HG03175 (cell line): ENCODE data around the gene UTF1.

ENCODE experiments used
- ATAC-seq: cut with Tn5 transposase; IDR thresholded peaks from one replicate; pipeline ENCODE4 v1.9.1; 2021; ENCODE audit warnings: mild to moderate bottlenecking, moderate library complexity; ENCODE audit not compliant: unreplicated experiment

Gene UTF1

DNA sequence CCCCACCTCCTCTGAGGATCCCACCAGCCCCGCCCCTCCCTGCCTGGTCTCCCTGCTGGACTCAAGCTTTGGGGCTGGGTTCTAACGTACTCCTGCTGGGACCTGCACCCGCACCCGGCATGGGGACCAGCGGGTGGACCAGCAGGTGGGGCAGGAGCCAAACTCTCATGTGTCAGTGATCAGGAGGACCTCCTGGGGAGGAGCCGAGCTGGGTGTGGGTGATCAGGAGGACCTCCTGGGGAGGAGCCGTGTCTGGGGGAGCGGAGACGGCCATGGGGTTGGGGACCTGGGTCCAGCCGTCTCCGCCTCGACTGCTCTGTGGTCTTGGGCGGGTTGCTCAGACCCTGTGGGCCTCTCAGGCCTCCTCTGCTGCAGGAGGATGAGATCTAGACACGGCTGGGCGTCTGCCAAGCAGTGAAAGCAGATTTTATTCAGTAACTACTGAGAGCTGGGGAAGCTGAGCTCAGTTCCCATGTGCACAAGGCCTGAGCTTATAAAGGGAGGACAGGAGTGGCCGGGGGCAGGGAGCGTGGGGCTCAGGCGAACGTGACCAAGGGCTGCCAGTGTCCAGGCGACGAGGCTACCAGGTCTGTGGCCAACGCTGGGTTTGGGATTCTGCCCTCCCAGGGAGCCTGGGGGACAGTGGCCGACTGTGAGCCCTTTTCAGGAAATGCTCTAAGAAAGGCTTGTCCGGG lies 33.6 kb upstream of the UTF1 start:
- ATAC-seq, result no peak

GRCh38 chr10:133196936-133197758 lies 32.9 kb upstream of the UTF1 start:
- ATAC-seq, result no peak

DNA sequence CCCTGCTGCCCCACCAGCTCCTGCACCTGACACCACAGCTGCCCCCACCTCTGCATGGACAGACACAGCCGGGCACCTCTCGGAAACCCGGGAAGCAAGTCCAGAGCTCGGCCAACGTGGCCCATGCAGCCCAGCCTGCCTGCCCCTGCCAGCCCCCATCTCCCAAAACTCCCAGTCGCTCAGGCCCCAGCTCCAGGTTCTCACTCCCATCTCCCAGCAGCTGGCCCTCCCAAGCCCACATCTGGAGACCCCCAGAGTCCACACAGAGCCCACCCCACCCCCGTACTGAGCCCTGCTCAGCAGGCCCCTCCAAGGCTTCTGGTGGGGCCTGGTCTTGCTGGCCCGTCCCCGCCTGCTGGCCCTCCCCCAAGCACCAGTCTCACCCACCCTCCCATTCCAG lies 32.2 kb upstream of the UTF1 start:
- no peak for ATAC-seq

DNA sequence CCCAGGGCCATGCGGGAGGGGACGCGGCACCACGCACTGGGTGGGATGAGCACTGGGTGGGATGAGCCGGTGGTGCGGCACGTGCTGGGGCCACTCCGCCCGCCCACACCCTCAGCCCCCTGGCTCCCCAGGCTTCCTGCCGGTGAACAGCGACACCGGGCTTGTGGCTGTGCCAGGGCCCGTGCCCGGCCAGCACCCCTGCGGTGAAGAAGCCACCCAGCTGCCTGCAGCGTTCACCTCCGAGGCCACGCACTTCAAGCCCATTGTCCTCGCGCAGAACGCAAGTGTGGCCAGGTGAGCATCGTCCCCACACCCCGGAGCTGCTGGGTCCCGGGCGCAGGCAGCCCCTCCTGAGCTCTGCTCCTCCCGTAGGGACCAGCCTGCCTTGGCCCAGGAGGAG lies 31.8 kb upstream of the UTF1 start:
- ATAC-seq, result no peak

DNA sequence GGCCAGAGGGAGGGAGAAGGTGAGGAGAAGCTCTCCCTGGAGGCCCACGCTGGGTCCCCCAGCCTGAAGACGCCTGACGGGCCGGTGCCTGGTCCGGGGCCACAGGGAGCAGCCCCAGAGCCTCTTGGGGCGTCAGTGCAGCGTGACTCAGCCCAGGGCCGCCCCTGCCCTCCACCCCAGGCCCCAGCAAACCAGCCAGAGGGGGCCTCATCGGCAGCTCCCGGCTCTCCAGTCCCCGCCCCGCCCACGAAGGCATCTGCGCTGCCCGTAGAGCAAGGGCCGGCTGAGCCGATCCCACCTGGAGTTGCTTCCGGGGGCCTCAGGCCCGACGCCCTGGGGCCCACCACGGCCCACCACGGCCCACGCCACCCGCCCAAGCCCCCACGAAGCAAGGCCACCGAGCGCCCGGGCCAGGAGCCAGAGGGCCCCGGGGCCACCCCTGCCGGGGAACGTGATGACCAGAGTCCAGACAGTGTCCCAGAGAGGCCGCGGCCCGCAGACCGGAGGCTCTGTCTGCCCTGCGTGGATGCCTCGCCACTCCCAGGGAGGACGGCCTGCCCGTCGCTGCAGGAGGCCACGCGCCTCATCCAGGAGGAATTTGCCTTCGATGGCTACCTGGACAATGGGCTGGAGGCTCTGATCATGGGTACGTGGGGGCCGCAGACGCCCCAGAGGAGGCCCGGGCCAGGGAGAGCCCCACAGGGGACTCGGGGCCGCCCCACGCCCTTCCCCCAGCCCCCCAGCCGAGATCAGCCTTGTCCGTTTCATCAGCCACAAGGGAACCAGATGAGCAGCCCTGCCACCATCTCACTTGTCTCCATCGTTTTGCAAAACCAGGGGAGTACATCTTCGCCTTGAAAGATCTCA lies 31.2 kb upstream of the UTF1 start:
- no peak for ATAC-seq

DNA sequence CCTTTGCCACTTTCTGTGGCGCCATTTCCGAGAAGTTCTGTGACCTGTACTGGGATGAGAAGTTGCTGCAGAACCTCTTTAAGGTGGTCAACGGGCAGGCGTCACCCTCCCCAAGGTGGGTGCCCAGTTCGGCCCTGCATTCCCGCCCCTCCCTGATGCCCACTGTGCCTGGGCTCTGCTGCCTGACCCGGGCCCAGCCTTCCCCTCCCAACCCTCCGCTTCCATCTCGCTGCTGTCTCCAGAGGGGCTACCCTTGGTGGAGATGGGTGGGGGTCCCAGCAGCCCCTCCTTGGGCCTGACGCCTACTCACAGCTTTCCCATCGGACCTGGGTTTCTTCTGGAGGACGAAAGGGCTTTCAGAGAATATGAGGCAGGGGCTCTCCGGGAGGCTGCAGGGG lies 30.5 kb upstream of the UTF1 start:
- ATAC-seq, result no peak

DNA sequence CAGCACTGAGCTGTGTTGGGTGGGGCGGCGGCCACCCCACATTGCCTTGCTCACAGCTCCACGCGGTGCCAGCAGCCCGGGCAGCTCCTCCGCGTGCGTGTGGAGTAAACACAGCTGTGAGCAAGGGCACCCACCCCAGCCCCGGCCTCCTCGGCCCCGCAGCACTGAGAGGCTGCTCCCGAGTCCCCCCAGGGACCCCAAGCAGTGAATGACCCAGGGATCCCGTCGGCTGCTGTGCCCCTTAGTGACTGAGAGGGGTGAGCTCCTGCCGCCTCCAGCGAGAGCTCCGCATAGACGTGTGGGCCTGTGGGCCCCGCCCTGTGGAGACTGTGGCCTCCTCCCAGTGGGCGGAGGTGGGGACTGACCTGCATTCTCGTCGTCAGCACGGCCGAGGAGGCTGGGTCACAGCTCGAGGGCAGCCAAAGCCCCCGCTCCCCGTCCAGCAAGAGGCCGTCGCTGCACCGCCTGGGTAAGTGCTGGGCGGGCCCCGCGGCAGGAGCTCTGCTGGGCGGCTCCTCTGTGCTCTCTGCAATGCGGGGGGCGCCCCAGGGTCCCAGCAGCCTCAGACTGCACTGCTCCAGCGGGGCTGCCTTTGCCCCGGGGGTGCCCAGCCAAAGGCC lies 29.9 kb upstream of the UTF1 start:
- ATAC-seq, result no peak

DNA sequence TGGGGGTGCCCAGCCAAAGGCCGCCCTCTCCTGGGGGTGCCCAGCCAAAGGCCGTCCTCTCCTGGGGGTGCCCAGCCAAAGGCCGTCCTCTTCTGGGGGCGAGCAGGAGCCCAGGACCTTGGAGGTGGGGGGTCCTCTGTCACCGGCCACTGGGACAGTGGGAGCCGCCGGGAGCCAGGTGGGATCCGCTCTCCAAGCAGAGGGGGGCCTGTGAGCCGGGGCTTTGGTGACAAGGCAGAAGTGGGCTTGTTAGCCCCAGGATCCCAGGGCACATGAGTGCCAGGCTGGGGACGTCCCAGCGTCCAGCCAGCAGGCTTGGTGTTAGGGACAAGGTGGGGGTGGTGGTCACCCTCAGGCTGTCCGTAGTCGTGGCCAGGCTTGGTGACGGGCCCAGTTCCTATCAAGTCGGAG lies 29.4 kb upstream of the UTF1 start:
- ATAC-seq, result no peak

DNA sequence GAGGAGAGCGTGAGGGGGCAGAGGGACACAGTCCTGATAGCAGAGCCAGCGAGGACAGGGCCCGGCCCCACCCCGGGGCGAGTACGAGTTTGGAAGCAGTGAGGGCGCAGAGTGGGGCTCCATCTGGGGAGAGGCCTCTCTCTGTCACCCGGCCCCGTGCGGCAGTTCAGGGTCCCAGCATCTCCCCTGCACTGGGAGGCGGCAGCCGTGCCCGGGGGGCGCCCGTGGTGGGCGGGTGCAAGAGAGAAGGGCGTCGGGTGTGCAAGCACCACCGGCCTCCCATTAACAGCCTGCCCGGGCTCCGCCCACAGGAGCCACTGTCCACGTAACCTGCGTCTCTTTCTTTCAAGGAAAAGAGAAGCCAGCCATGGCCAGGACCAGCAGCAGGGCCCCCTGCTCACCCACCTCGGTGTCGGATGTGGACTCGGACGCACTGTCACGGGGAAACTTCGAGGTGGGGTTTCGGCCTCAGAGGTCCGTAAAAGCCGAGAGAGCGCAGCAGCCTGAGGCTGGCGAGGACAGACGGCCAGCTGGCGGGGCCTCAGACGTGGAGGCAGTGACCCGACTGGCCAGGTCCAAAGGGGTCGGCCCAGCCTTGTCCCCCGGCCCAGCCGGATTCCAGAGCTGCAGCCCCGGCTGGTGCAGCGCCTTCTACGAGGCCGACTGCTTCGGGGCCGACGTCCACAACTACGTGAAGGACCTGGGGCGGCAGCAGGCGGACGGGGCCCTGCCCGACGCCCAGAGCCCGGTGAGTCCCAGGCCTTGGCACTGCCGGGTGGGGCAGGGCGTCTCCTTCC lies 28.7 kb upstream of the UTF1 start:
- no peak for ATAC-seq

DNA sequence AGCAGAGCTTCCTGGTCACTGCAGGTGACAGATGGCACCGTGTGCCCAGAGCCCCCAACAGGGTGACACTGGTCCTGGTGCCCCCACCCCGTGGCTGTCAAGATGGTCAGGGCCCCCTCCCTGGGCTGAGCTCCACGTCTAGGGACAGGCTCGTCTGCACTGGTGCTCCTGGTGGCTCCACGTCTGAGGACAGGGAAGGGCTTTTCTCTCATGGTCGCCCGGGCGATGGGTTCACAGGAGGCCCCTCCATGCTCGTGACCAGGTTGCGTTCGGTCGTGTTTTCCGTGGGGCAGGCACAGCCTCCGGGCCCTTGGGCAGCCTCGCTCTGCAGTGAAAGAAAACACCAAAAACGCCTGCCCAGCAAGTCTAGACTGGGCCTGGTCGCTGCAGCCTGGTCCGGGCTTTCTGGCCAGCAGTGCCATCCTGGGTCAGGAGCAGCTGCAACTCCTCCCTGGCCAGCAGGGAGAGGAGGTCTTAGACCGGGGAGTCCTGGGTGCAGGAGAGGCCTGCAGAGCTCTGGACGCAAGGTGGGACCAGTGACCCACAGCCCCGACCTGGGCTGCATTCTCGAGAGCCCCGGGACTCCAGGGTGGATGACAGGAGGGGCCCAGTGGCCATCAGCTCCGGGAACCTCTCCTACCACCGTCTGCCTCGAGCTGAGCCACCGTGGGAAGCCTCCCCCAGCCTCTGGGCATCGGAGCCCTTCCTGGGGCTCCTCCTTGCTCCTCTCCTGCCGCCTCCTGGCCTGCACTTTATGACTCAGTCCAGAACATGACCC lies 27.9 kb upstream of the UTF1 start:
- ATAC-seq, result no peak

GRCh38 chr10:133202778-133203651 lies 27.0 kb upstream of the UTF1 start:
- no peak for ATAC-seq

DNA sequence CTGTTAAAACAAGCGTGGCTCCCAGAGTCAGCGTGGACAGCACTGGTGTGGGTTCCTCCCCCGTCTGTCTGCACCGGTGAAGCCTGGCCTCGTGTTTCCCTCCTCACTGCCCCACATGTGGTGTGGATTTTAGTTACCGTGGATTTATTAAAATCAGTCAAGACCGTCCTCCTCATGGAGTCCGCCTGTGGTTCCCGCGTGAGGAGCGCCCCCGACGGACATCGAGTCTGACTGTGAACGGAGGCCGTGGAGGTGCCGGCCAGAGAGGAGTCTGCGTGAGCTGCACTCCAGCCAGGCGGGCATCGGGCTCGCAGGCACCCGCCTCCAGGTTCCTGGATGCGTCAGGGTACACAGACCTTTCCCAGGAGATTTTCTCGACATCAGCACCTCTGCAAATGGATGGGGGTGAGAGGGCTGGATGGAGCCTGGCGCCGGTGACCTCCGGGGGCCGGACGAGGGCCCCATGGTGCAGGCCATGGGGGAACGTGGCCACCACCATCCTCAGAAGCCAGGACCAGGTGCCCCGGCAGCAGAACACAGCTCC lies 26.3 kb upstream of the UTF1 start:
- no peak for ATAC-seq

DNA sequence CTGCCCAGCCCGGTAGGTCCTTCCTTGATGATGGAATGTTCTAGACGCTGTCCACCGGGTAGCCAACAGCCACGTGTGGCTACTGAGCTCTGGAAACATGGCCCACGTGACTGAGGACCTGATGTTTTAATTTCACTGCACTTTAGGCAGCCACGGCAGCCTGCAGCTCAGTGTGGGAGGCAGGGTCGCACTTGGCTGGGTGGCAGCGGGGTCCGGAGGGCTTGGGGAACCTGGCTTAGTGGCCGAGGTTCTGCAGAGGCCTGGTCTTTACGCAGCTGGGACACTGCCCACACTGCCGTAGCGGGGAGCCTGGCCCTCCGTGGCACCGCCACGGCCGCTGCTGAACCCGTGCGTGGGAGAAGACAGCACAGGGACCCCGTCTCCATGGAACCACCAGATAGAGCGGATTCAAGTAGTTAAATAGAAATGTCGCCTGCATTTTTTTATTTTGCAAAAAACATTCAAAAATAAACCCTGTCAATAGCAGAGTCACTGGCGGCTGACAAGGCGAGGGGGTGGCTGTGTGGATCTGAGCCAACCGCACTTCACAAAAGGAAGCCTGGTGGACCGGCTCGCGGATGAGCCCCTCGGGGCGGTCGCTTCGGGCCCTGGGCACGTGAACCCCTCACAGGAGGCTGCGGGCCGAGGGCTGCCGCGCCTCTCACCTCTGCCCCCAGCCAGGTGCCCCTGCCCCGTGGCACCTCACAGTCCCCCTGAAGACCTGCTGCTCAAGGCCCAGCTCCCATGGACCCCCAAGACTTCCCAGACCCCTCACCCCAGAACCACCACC lies 25.6 kb upstream of the UTF1 start:
- ATAC-seq, result no peak

- no peak for ATAC-seq
Observed at GRCh38 chr10:133205146-133205545, 24.9 kb upstream of the UTF1 start.

- ATAC-seq, result no peak
Observed at GRCh38 chr10:133206356-133207040, 23.5 kb upstream of the UTF1 start.

DNA sequence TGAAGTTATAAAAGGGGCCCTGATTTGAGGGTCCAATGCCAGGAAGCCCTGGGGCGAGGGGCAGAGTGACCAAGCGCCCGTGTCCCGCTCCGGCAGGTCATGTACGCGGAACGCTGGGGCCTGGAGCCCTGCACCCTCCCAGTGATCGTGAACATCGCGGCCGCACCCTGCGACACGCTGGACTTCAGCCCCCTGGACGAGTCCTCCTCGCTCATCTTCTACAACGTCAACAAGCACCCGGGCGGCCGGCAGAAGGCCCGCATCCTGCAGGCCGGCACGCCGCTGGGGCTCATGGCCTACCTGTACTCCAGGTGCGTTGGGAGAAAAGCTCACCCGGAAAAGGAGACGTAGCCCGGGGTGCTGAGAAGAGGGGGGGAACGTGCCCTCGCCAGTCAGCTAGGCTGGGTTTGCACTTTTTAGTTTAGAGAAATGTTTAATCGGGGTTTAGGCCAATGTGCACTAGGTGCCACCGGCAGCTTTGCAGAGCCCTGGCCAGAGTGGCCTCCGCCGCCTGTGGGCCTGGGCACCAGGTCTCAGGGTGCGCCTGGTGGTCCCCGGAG lies 22.9 kb upstream of the UTF1 start:
- ATAC-seq, result no peak

DNA sequence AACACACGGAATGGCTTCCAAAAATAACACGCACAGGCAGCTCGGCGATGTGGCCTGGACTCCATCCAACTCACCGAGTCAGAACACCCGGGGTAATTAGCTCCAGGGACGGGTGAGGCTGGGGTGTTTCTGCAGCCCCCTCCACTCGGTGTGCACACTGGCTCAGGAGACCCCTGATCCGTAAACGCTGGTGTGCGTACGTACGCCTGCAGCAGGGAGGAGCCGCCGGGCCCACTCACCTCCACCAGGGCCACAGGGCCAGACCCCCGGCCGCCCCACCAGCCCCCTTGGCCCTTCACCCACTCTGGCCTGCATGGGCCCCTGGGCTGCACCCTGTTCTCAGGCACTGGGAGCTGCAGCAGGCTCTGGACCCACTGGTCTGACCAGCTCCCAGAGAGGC lies 22.4 kb upstream of the UTF1 start:
- no peak for ATAC-seq
